ENCODE results near the gene NUB1. TPM values are rescaled to one million over a fixed set of nuclear protein-coding genes. Genes with fewer than 3 reads are reported as not detected.

The NUB1 gene
- polyA plus RNA-seq, 3 donors, result 32.0 to 39.2 (median 37.2) TPM

DNA sequence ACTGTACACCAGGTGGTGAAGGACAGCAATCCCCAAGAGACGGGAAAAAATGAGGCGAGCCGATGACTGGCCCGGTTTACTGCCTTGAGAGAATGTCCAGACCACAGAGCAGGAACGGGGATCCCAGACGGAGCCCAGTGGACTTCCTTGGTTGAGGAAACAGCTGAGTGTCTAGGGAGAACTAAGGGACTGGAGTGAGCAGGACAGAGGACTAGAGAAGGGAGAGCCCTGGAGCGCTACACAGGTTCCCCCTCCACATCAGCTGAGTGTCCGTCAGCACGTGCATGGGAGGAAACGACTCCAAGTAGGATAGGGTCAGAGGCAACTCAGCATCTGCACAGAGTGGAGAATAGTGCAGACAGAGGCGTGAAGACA, 75.3 kb downstream of the NUB1 start:
- intact Hi-C loops (cut with micrococcal nuclease), result no loop called here
- Mint-ChIP-seq H3K4me3 (peak overlapping the region in 1 of 2 donors; percentile 46), H3K27me3 (ENCODE audit: low read depth in 3 of 3) (peaks cover 5 to 12% (median 10%) of the 10 kb centered on the region in 3 donors), H3K27ac (peak overlapping the region; percentile 78 to 94 (median 88)), H3K9me3 (peaks cover 11 to 41% (median 30%) of the 10 kb centered on the region in 7 donors), H3K4me1 (peaks cover 31% of the 10 kb centered on the region), H3K36me3 (peaks cover 8 to 14% of the 10 kb centered on the region in 2 donors)
- Histone ChIP-seq H3K4me1 (ENCODE audit: control insufficient read depth in 1 of 2, insufficient read depth in 2 of 2, low read length in 2 of 2) (peaks cover 25% of the 10 kb centered on the region in 2 donors), H4K20me1 (ENCODE audit: insufficient read depth, low read length) (no peaks in the 10 kb centered on the region), H3K36me3 (replicated peaks in 1 of 2; ENCODE audit: control insufficient read depth in 1 of 2, insufficient read depth in 2 of 2, low read length in 2 of 2) (no peaks in the 10 kb centered on the region), H3K79me2 (ENCODE audit: insufficient read depth, low read length) (no peaks in the 10 kb centered on the region), H3K4me2 (replicated peaks; ENCODE audit: extremely low read depth, low read length, poor library complexity, severe bottlenecking) (peak overlapping the region; percentile 3), H2AFZ (ENCODE audit: insufficient read depth, low read depth, low read length, poor library complexity, severe bottlenecking) (peak overlapping the region; percentile 57), H3K4me3 (replicated peaks in 1 of 3; ENCODE audit: low read depth in 2 of 3, low read length in 3 of 3) (peak overlapping the region in 1 of 3 experiments; percentile 45), H3K27me3 (ENCODE audit: control insufficient read depth in 2 of 2, insufficient read depth in 2 of 2, low read length in 2 of 2) (peaks cover 4 to 7% of the 10 kb centered on the region in 2 donors), H3K9me3 (replicated peaks in 1 of 2; ENCODE audit: control insufficient read depth in 1 of 2, insufficient read depth in 1 of 2, low read length in 2 of 2) (peaks cover 17 to 24% of the 10 kb centered on the region in 2 donors), H3K9ac (ENCODE audit: insufficient read depth, low read length, poor library complexity, severe bottlenecking) (no peak overlapping the region), H3K27ac (ENCODE audit: low read depth in 1 of 2, low read length in 2 of 2) (peak overlapping the region; percentile 4 to 63)
- WGBS (ENCODE audit: insufficient coverage), result 59% methylated on average over 9 of the region's 11 CpGs
- TF ChIP-seq, protein P1, sequence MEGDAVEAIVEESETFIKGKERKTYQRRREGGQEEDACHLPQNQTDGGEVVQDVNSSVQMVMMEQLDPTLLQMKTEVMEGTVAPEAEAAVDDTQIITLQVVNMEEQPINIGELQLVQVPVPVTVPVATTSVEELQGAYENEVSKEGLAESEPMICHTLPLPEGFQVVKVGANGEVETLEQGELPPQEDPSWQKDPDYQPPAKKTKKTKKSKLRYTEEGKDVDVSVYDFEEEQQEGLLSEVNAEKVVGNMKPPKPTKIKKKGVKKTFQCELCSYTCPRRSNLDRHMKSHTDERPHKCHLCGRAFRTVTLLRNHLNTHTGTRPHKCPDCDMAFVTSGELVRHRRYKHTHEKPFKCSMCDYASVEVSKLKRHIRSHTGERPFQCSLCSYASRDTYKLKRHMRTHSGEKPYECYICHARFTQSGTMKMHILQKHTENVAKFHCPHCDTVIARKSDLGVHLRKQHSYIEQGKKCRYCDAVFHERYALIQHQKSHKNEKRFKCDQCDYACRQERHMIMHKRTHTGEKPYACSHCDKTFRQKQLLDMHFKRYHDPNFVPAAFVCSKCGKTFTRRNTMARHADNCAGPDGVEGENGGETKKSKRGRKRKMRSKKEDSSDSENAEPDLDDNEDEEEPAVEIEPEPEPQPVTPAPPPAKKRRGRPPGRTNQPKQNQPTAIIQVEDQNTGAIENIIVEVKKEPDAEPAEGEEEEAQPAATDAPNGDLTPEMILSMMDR (IDR thresholded peaks at IDR 0.05), result no peak
- peak in 2 of 3 donors; percentile 23 to 25 for DNase-seq

DNA sequence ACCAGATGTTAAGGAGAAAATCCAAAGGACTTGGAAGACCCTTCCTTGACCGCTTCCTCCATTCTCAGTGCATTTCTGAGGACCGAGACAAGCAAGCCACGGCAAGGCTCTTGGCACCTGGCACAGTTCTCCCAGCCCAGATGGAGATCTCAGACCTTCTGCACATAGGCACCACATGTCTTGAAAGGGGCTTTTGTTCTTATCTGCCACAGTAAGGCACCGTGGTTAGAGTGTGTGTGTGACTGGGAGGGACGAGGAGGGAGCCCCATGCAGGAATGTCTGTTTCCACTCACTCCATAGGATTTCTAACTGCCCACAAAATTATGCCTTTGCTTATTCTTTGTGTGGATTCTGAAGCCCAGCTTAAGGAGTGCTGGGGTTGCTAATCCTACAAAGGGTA, 78.5 kb downstream of the NUB1 start:
- Histone ChIP-seq H3K9me3 (replicated peaks in 1 of 2; ENCODE audit: control insufficient read depth in 1 of 2, insufficient read depth in 1 of 2, low read length in 2 of 2) (peaks cover 25 to 30% of the 10 kb centered on the region in 2 donors), H3K79me2 (ENCODE audit: insufficient read depth, low read length) (no peaks in the 10 kb centered on the region), H3K36me3 (replicated peaks in 1 of 2; ENCODE audit: control insufficient read depth in 1 of 2, insufficient read depth in 2 of 2, low read length in 2 of 2) (no peaks in the 10 kb centered on the region), H2AFZ (ENCODE audit: insufficient read depth, low read depth, low read length, poor library complexity, severe bottlenecking) (no peak overlapping the region), H3K9ac (ENCODE audit: insufficient read depth, low read length, poor library complexity, severe bottlenecking) (no peak overlapping the region), H3K4me2 (replicated peaks; ENCODE audit: extremely low read depth, low read length, poor library complexity, severe bottlenecking) (no peak overlapping the region), H4K20me1 (ENCODE audit: insufficient read depth, low read length) (no peaks in the 10 kb centered on the region), H3K4me1 (ENCODE audit: control insufficient read depth in 1 of 2, insufficient read depth in 2 of 2, low read length in 2 of 2) (peaks cover 23 to 24% of the 10 kb centered on the region in 2 donors), H3K4me3 (replicated peaks in 1 of 3; ENCODE audit: low read depth in 2 of 3, low read length in 3 of 3) (no peak overlapping the region), H3K27me3 (ENCODE audit: control insufficient read depth in 2 of 2, insufficient read depth in 2 of 2, low read length in 2 of 2) (no peaks in the 10 kb centered on the region), H3K27ac (ENCODE audit: low read depth in 1 of 2, low read length in 2 of 2) (no peak overlapping the region)
- no CpG with 5 or more reads among the region's 5 CpGs for WGBS (ENCODE audit: insufficient coverage)
- DNase-seq, result no peak
- TF ChIP-seq, protein P1 (IDR thresholded peaks at IDR 0.05), result no peak
- Mint-ChIP-seq H3K4me3 (no peak overlapping the region), H3K36me3 (peaks cover 6 to 8% of the 10 kb centered on the region in 2 donors), H3K9me3 (peaks cover 20 to 49% (median 37%) of the 10 kb centered on the region in 7 donors), H3K27ac (no peak overlapping the region), H3K27me3 (ENCODE audit: low read depth in 3 of 3) (peaks cover 0 to 2% (median 2%) of the 10 kb centered on the region in 3 donors), H3K4me1 (peaks cover 23% of the 10 kb centered on the region)
- intact Hi-C loops (cut with micrococcal nuclease), result no loop called here

Data from CD14-positive monocyte (primary cell).